Urothelium cell line (cell line): ENCODE results near the gene ZNF608.

ENCODE experiments used
- DNase-seq: peaks from one replicate; pipeline ENCODE4 v3.0.0; 2011; ENCODE audit warnings: low spot score, mixed read lengths
- FAIRE-seq: peaks from 2 replicates; lab custom pipeline; 2011; peaks lifted over from hg19 to GRCh38; lab: Jason Lieb, UNC

The ZNF608 gene

DNA sequence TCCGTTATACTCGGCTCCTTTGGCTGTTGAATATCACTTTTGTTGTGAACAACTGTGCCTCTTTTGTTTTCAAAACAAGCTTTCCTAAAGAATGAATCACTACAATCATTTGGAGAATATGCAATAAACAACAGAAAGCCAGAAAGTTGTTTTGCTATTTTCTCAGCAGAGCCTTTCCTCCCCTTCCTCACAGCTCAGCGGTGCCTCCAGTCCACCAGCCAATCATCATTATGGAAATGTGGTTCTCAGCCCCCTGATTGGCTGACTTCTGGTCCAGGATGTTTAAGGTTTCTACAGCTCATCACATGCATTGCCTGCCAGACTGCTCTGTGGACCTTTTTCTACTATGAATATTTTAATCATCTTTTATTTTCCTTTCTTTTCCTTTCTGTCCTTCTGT, 9.1 kb upstream of the ZNF608 start:
- FAIRE-seq: no peak
- DNase-seq: peak; percentile 52

DNA sequence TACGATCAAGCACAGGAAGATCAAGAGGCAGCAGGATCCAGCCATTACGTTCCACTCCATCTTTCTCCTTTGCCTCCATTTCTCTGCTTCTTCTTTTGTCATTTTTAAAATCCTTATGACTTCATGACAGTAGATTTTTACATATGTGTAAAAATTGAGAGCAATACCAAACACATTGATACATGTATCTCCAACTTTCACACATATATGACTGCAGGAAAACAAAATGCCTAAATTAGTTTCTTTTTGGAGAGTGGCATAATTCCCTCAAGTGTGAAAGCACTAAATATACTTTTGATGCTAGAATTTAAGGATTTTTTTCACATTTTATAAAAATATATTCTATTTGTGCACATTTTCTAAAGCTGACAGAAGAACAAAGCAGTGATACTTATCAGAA, 8.6 kb upstream of the ZNF608 start:
- FAIRE-seq: no peak
- no peak for DNase-seq

DNA sequence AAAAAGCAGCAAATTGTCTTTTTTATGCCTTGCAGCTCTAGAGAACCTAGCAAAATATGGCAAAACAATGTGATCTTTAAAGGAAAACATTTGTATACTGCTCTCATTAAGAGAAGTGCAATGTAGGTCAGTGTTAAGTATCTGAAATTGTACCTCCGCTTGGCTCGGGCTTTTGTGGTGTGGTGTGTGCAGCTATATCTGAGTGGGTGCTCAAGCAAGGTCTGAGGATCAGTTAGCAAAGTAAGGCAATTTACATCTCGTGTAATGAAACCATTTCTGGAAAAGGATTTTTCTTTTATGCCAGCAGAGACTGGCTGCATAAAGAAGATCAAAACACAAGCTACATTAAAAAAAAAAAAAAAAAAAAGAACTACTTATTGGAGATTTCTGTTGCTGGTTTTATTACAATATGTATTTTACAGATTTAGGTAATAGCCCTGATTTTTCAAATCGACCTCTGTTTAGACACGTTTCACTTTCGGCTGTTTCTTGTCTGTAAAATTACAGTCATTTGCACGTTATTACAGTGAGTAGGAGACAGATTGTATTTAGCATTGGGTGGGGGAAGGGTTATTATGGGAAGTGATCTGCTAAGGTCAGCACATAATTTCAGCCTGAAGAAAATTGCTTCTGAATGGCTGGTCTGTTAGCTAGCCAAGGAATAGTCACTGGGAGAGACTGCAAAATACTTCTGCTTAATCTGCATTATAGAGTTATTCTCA, 7.9 kb upstream of the ZNF608 start:
- FAIRE-seq (no peak), DNase-seq (no peak)

DNA sequence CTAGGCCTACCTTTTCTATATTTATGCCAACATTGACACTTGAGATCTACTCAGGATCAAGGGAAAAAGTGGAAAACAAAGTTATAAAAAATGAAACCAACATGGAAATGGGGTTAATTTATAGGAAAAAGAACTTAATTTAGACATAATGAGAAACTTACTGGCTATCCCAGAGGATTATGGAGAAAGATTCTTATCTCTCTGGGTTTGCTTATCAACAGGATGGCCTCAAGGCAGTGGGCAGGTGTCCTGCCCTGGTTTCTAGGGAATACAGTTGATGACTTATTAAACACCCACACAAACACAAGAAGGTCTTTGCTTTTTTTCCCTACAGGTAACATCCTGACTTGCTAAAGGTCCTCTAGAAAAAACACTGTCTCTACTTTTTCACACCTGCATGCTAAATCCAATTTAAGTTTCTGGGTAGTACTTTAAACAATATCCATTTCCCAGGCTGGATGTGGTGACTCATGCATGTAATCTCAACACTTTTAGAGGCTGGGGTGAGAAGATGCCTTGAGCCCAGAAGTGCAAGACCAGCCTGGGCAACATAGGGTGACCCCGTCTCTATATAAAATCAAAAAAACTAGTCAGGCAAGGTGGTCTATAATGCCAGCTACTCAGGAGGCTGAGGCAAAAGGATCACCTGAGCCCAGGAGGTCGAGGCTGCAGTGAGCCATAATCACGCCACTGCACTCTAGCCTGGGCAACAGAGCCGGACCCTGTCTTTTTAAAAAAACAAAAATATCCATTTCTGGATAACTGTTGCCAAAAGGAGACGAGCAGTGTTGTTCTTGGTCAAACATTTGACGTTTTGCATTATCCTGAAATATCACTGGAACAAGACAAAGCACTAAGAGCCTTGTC, 6.6 kb upstream of the ZNF608 start:
- no peak for FAIRE-seq
- no peak for DNase-seq

DNA sequence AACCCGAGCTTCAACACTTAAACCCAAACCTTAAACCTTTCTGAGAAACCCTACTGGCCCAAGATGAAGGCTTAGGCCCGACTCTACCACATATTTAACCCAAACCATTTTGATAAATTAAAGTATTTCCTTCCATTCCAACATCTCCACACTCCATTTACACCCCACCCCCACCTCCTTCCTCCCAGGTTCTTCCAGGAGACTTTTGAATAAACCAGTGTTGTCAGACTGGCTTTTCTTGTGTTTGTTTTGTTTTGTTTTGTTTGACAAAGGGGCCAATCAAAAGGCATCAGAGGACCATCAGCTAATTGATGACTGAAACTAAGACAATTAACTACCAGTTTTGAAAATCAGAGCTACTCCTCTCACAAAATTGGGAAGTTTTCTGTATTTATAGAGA, 4.6 kb upstream of the ZNF608 start:
- no peak for FAIRE-seq
- DNase-seq: no peak

DNA sequence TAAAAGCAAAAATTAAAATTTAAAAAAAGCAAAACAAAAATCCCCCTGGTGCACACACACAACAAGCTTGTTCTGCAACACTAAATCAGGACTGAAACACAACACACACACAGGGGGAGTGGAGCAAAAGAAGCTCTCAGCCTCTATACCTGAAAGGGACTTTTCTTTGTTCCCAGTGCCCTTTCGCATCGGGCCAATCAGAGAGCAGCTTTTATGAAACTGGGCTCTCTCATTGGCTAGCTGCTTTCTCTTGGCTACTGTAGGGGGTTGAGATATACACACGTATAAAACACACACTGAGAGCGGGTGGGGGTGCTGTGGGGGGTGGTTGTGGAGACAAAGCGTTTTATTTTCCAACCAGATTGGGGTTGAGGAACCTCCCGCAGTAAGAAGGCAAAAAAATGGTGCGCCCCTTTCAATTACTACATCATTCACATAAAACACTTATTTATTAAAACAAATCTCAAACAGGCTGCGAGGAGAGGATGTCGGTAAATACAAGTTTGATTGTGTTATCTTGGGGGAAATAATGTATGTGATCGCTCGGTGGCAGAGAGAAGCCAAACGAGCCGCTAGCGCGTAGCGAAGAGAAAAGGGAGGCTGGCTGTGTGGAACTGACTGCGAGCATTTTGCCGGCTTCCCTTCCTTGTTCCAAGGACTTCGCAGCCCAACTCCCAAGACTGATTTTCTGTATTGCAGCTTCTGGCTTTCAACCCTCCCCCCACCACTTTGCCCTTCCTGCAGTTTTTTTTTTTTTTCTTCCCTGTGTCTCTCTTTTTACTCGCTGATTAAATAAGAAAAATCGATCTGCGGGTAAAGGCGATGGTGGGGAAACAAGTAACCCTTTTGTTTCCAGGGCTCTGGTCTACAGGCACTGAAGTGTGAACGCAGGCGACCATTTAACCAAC, 2.5 kb upstream of the ZNF608 start:
- FAIRE-seq: no peak
- no peak for DNase-seq

DNA sequence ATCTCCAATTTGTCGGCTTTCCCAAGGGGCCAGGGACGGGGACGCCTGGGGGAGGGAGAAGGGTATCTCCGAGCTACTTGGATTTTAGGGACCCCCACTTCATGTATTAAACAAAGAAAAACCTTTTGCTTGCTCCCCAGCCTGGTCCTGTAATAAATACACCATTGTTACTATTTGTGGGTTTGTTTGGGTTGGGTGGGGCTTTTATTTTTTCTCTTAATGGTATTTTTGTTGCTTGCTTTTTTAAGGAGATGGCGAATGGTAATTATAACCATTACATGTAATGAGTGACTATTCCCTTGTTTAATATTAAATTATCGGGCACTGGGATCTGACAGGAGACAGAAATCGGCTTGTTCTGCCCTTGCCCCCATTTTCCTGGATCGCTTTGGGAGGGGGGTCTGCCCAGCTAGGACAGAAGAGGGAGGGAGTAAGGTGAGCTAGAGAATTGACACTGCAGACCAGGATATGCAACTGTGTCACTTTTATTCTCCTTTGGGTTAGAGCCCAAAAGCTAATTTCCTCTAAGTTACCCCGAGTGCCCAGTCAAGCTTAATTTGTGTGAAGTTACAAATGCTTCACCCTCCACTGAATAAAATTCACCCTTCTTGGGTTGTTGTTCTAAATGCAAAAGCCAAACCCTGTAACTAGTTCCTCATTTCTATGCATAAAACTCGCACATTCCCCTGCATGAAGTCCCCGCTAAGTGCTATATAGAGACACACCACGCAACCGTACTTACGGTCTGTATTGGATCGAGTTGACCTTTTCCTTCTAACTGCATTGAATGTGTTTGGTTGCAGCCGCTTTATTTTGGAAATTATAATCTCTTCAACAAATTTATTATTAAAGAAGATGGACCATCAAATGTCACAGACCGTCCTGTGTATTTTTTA, 1.6 kb upstream of the ZNF608 start:
- FAIRE-seq (no peak), DNase-seq (no peak)

DNA sequence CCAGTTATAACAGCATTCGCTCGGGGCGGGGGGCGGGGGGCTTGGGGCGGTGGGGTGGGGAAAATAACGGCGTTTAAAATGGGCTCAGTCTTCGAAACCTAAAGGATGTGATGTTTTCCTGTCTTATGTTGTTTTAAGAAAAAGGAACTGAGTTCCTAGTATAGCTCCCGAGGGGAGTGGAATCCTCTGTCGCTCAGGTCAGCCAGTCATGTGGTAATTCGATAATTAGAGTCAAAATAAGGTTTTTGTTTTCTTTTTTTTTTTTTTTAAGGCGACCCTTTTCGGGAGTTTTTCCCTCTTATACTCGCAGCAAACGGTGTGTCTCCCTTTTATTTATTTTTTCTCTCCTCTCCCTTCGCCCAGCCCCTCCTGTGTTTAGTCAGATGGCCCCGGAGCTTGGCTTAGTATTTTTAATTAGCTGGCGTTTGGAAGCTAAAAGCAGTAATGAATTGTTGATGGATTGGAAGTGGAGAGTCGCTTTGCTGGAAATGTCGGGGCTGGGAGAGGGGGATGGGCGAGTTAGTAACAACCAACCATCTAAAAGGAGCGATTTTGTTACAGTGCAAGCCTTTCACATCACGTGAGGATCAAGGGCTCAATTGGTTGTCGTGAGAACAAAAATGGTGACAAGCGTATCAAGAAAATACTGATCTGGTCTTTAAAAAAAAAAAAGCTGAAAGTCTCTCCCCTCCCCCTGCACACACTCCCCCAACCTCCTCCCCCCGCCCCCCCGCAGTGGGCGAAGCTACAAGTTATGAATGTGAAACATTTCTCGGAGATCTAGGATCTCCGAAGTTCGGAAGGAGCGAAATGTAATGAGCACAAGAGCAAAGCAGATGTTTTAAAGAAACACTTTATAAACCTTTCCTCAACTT, 714 bp upstream of the ZNF608 start:
- DNase-seq (peak; percentile 53), FAIRE-seq (peak; percentile 71)

DNA sequence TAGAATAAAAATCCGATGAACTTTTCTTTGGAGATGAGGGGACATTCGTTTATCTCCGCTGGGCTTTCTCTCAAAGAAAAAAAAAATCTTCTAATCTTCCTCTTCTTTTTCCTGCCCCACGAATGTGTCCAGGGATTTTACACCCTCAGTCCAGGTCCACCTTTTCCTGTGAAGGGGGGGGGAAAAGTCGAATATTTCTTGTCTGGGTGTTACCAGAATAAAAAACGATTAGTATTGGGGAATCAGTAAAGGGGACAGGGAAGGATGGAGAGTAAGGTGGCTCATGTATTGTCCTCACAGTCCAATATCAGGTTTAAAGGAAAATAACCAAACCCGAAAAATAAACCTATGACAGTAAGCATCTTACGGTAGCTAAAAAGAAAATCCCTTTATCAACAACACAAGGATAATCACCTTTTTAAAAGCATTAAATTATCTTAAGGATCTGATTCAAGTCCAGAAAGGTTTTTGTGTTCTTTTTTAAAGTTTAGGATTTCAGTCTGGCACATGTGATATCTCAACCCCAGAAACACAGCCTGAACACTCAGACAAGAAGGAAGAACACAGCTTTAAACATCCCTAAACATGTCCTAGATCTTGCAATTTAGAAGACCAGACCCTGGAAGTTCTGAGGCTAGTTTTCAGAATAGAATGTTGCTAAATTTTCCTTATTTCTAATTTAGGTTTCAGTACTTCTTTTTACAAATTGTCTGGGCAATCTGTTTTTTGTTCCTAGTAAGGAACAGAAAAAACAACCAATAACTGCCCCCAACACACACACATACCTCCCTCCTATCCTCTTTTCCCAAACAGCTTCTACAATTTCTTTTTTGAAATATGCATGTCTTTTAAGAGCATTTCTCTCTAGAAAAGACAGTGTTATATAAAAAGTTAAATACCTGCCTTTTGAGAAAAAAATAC, 1.2 kb downstream of the ZNF608 start:
- FAIRE-seq: no peak

DNA sequence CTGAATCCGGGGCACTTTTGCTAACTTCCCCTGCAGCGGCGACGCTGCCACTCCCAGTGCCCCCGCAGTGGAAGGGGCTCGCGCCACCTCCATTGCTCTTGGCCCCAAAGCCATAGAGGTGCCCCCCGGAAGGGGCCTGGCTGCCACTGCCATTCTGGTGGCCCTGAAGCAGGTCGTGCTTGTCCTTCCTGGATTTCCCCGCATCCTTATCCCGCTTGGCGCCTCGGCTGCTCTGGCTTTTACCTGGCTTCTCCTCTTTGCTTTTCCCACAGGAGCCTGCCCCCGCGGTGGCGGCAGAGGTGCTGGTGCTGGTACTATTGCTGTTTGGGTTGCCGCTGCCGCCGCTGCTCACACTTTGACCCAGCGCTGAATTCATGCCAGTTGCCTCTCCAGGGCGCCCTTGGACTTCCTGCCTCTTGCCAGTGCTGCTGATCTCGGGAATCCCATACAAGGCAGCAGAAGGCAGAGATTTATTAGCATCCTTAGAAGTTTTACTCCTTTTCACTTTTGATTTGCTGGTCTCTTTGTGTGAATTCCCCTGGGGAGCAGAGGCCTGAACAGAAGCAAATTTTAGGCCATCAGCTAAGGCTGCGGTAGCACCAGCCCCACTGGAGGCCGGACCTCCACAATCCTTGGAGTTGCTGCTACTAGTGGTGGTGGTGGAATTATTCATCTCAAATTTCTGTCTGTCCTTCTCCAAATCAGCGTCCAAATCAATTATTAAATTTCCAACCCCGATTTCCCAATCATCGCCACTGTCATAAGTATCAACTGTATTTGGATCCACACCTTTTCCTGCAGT, 2.1 kb downstream of the ZNF608 start:
- no peak for FAIRE-seq
- no peak for DNase-seq

More for the DNA sequence above, 1.2 kb downstream of the ZNF608 start:
- no peak for DNase-seq

DNA sequence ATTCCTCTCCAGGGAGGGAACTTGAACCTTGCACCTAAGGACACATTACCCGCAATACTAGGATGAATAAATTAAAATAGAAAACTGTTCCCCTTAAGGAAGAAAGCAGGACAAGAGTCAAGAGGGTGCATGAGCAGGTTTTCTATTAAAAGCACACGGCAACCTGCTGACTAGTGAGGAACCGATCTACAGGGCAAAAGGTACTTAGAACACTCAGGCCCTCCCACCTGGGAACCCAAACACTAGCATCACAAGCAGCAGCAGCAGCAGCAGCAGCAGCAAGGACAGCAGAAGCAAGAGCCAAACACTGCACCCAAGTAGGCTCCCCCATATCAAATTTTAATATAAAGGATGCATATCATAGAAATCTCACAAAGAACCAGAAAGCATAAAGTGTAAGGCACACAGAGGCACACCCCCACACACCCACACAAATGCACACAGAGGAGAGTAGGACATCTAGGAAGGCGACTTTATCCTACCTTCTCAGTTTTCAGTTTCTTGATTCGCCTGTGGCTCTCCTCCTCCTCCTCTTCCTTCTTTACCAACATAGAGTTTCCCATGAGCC, 2.8 kb downstream of the ZNF608 start:
- DNase-seq (no peak), FAIRE-seq (no peak)

DNA sequence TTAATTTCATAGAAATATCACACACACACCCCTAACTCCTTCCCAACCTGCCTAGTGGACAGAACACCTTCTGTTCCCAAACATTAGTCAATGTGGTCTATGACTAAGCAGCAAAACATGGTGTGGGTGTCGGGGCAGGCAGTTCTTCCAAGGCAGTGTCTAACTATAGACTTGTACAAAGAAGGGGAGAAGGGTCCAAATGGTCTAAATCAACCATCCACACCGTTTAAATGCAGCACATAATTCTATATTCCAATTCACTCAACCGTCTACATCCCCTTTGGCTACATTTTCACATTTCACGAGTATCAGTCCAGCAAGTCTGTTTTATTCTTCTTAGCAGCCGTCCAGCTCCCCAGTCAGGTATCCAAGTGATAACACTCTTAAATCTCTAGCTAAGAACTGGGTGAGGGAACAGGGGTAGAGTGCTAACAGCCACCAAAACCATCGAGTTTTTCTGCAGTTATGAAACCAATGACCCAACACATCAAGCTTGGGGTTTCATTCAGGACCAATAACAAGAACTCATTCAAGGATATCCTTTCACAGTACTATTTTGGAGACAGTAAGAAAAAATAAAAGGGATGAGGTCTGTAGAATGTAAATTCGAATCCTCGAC, 3.3 kb downstream of the ZNF608 start:
- DNase-seq: peak; percentile 80
- FAIRE-seq: peak; percentile 20

DNA sequence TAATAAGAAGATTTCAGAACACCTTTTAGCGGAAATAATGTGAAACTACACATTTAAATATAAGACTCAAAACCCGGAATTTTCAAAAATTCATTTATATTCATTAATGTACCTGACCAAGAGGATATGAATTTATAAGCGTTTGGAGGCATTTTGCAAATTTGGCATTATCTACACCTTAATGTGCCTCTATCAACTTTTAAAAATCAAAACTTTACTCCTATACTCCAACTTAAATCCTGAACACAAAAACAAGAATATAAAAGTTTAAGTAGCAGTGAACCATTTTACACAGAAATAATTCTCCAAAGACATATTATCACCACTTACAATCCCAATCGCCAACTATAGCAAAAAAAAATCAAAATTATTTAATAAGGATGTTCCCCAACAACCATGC, 3.9 kb downstream of the ZNF608 start:
- FAIRE-seq (no peak), DNase-seq (no peak)

DNA sequence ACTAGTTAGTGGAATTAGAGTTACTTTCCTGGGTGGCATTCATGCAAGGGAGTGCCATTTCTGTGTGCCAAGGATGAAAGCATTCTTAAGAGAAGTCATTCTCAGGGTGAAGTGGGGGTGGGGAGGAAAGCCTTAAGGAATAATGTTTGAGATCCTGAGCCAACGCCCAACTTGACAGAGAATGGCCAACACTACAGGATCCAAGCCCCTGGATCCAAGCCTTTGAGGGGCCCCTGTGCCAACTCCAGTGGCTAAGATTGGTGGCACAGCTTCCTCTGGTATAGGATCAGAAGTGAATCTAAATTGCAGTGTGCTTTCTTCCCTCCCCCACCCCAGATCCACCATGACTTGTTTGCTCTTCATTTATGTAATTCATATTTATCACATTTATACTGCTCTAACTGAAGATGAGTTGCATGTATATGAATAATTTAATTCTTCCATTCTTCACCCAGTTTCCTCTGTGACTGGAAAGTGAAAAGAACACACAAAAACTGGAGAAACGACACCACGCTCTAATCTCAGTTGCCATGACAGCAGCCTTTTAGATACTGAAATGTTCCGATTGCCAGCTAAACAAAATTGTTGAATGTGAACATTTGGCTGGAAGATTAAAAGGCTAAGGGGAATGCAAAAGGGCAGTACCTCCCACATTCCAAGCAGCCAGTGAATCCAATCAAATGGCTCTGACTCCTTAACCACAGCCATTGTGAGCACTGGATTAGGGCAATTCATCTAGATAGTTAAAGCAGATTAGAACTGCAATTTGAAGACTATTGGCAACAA, 4.5 kb downstream of the ZNF608 start:
- FAIRE-seq: peak; percentile 20
- peak; percentile 77 for DNase-seq

DNA sequence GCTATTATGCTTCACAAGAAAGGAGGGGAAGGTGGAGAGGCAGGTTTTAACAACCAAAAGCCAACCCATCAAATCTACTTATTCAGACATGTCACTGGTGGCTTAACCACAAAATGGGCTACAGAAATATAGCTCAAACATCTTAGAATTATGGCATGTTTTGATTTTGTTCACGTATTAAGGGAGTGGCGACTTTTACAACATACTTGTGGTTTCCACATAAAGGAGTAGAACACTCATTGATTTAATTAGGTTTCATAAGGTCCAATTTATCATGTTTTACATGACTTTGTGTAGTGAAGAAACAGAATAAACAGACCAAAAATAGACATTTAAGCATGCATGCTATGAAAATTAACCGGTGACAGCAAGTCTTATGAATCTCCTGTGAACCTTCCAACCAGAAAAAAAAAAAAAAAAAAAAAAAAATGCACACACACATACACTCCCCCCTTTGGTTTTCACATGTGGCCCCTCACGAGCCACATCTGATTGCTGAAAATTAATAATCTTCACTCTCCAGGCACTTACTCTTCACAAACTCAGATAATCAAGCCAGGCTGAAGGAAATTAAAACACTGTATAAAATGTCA, 5.4 kb downstream of the ZNF608 start:
- FAIRE-seq: no peak
- DNase-seq: no peak
